ENCODE measurements around the gene ATP8A1. TPM values are rescaled to one million over a fixed set of nuclear protein-coding genes. Genes with fewer than 3 reads are reported as not detected.

ATP8A1 gene
- total and polyA plus RNA-seq, 8 donors, result 21.5 to 60.9 (median 36.6) TPM

- no peak for ATAC-seq
- Histone ChIP-seq H3K27me3 (no peaks in the 10 kb centered on the region), H3K36me3 (peaks cover 3 to 28% of the 10 kb centered on the region in 2 donors), H3K27ac (no peak overlapping the region), H3K4me3 (no peak overlapping the region), H3K9me3 (peaks cover 0 to 2% of the 10 kb centered on the region in 2 donors), H3K4me1 (no peaks in the 10 kb centered on the region)
- intact Hi-C loops (cut with DNase I), result no loop called here
- TF ChIP-seq CTCF (IDR thresholded peaks at IDR 0.05), result no peak
- DNase-seq, result no peak
These were observed 211.9 kb downstream of the ATP8A1 start for GRCh38 chr4:42445038-42445437.

- ATAC-seq (no peak), DNase-seq (no peak)
- no peak overlapping the region for H3K4me3 ChIP-seq
- no peaks in the 10 kb centered on the region for H3K27me3 ChIP-seq
- no peak overlapping the region for H3K27ac ChIP-seq
- no peaks in the 10 kb centered on the region for H3K4me1 ChIP-seq
- no peak for TF ChIP-seq CTCF (IDR thresholded peaks at IDR 0.05)
- H3K36me3 ChIP-seq, result peaks cover 0 to 37% of the 10 kb centered on the region in 2 donors
- intact Hi-C loops (cut with DNase I), result no loop called here
- peaks cover 0 to 2% of the 10 kb centered on the region in 2 donors for H3K9me3 ChIP-seq
These were observed 214.3 kb downstream of the ATP8A1 start for GRCh38 chr4:42442601-42443000.

- no peak for ATAC-seq
These were observed 216.8 kb downstream of the ATP8A1 start for GRCh38 chr4:42440083-42440482.

GRCh38 chr4:42436928-42437565, 219.9 kb downstream of the ATP8A1 start:
- Histone ChIP-seq H3K4me3 (no peak overlapping the region), H3K9me3 (peaks cover 0 to 2% of the 10 kb centered on the region in 2 donors), H3K27me3 (no peaks in the 10 kb centered on the region), H3K27ac (no peak overlapping the region), H3K36me3 (peaks cover 0 to 31% of the 10 kb centered on the region in 2 donors), H3K4me1 (no peaks in the 10 kb centered on the region)
- ATAC-seq (no peak), DNase-seq (no peak)
- no peak for TF ChIP-seq CTCF (IDR thresholded peaks at IDR 0.05)
- intact Hi-C loops (cut with DNase I), result no loop called here

More at GRCh38 chr4:42440083-42440482, 216.8 kb downstream of the ATP8A1 start:
- H3K27me3 ChIP-seq, result no peaks in the 10 kb centered on the region
- no peak for TF ChIP-seq CTCF (IDR thresholded peaks at IDR 0.05)
- DNase-seq, result no peak
- H3K27ac ChIP-seq, result no peak overlapping the region
- H3K36me3 ChIP-seq, result peaks cover 0 to 51% of the 10 kb centered on the region in 2 donors
- H3K4me3 ChIP-seq, result no peak overlapping the region
- peaks cover 0 to 2% of the 10 kb centered on the region in 2 donors for H3K9me3 ChIP-seq
- intact Hi-C loops (cut with DNase I), result no loop called here
- H3K4me1 ChIP-seq, result no peaks in the 10 kb centered on the region

GRCh38 chr4:42428036-42428435, 228.9 kb downstream of the ATP8A1 start:
- TF ChIP-seq CTCF (IDR thresholded peaks at IDR 0.05), result no peak
- H3K4me3 ChIP-seq, result no peak overlapping the region
- H3K4me1 ChIP-seq, result no peaks in the 10 kb centered on the region
- peaks cover 0 to 25% of the 10 kb centered on the region in 2 donors for H3K36me3 ChIP-seq
- no peak overlapping the region for H3K27ac ChIP-seq
- H3K27me3 ChIP-seq, result no peaks in the 10 kb centered on the region
- no peak for DNase-seq
- intact Hi-C loops (cut with DNase I), result no loop called here
- H3K9me3 ChIP-seq, result no peaks in the 10 kb centered on the region
- ATAC-seq, result no peak
